Brain microvascular endothelial cell (primary cell): Measurements from ENCODE around the gene MAP3K6.

Source experiments
- DNase-seq: peaks from one replicate; pipeline ENCODE4 v3.0.0-alpha.2; 2020
- H3K27ac ChIP-seq: fragments of 250-450 bp; sonication (Bioruptor Pico); 2 replicates; pipeline ENCODE4 v1.5.1; 2020; ENCODE audit warnings: mild to moderate bottlenecking, moderate library complexity
- H3K27me3 ChIP-seq: fragments of 250-450 bp; sonication (Bioruptor Pico); replicated peaks from 2 replicates; pipeline ENCODE4 v1.5.1; 2020; ENCODE audit warnings: mild to moderate bottlenecking
- H3K36me3 ChIP-seq: fragments of 250-450 bp; sonication (Bioruptor Pico); replicated peaks from 2 replicates; pipeline ENCODE4 v1.5.1; 2020; ENCODE audit warnings: mild to moderate bottlenecking
- H3K4me3 ChIP-seq: 2 replicates; pipeline ENCODE4 v1.5.1; 2011; ENCODE audit warnings: low read depth, mild to moderate bottlenecking, control low read depth, low read length, moderate library complexity
- CTCF ChIP-seq: IDR thresholded peaks from 2 replicates; pipeline ENCODE4 v1.5.1; 2011; ENCODE audit warnings: low read depth, mild to moderate bottlenecking, moderate library complexity, low read length, control low read depth, inconsistent platforms; ENCODE audit errors: missing control alignments
- in situ Hi-C: cut with HindIII; loops from 2 replicates; pipeline ENCODE4 v1.10.0; 2017; ENCODE audit warnings: low sequenced_read_pairs, low pct_ligation_motif_present

MAP3K6 gene

GRCh38 chr1:27332536-27333281, 34.1 kb downstream of the MAP3K6 start:
- DNase-seq = no peak
- in situ Hi-C loops = no loop called here
- no peak overlapping the region for H3K4me3 ChIP-seq

GRCh38 chr1:27331922-27332321, 34.8 kb downstream of the MAP3K6 start:
- Histone ChIP-seq H3K27me3 (no peaks in the 10 kb centered on the region), H3K4me3 (no peak overlapping the region), H3K27ac (no peak overlapping the region), H3K36me3 (peaks cover 48% of the 10 kb centered on the region)
- DNase-seq = no peak
- TF ChIP-seq CTCF = no peak
- in situ Hi-C loops = no loop called here

More at GRCh38 chr1:27332536-27333281, 34.1 kb downstream of the MAP3K6 start:
- H3K27me3 ChIP-seq = no peaks in the 10 kb centered on the region
- peaks cover 50% of the 10 kb centered on the region for H3K36me3 ChIP-seq
- no peak overlapping the region for H3K27ac ChIP-seq
- TF ChIP-seq CTCF = peak; percentile 91

GRCh38 chr1:27331426-27331825, 35.3 kb downstream of the MAP3K6 start:
- H3K36me3 ChIP-seq = peaks cover 44% of the 10 kb centered on the region
- in situ Hi-C loops = no loop called here
- H3K4me3 ChIP-seq = no peak overlapping the region
- no peak for DNase-seq
- no peak for TF ChIP-seq CTCF
- no peak overlapping the region for H3K27ac ChIP-seq
- H3K27me3 ChIP-seq = no peaks in the 10 kb centered on the region

DNA sequence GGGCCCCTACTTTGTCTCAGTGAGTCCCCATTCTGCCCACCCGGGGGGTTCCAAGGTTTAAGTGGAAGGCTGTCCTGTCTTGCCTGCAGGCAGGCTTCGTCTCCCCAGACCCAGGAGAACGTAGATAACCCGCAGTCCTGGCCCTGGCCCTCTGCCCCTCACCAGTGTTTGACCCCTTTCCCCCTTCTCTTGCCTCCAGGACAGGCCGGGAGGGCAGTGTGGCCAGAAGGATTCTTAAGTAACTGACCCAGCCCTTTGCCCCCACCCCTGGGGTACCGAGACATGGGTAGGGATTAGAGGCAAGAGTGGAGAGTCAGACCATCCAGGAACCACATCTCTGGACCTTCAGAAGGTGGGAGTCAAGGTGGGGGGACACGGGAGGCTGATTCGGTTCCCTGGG, 36.0 kb downstream of the MAP3K6 start:
- no peak for TF ChIP-seq CTCF
- Histone ChIP-seq H3K36me3 (peaks cover 43% of the 10 kb centered on the region), H3K4me3 (no peak overlapping the region), H3K27me3 (no peaks in the 10 kb centered on the region), H3K27ac (no peak overlapping the region)
- in situ Hi-C loops = no loop called here
- DNase-seq = no peak

DNA sequence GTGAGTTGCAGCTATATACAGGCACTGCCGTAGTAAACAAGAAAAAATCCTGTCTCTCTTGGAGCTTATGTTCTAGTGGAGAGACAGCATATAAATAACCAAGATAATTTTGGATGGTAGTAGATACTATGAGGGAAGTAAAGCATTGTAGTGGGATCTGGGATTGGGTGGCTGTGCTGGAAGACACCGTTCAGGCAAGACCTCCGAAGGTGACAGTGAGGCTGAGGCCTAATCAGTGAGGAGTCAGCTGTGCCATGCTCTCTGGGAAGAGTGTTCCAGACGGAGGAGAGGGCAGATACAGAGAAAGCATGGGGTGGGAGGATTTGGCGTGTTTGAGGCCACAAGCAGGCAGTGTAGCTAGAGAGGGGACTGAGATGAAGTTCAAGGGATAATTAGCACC, 38.8 kb downstream of the MAP3K6 start:
- in situ Hi-C loops = no loop called here
- Histone ChIP-seq H3K36me3 (peaks cover 28% of the 10 kb centered on the region), H3K4me3 (no peak overlapping the region), H3K27ac (no peak overlapping the region), H3K27me3 (no peaks in the 10 kb centered on the region)
- TF ChIP-seq CTCF = no peak
- DNase-seq = no peak

GRCh38 chr1:27325286-27325685, 41.5 kb downstream of the MAP3K6 start:
- H3K4me3 ChIP-seq = no peak overlapping the region
- no peaks in the 10 kb centered on the region for H3K27me3 ChIP-seq
- no peak overlapping the region for H3K27ac ChIP-seq
- TF ChIP-seq CTCF = no peak
- DNase-seq = no peak
- in situ Hi-C loops = no loop called here
- peaks cover 14% of the 10 kb centered on the region for H3K36me3 ChIP-seq
